H1 (cell line): ENCODE results near the gene TNKS2. TPM values are rescaled to one million over a fixed set of nuclear protein-coding genes. Genes with fewer than 3 reads are reported as not detected.

ENCODE experiments used
- E2F6 ChIP-seq: IDR thresholded peaks from 2 replicates; pipeline ENCODE4 v1.6.1; 2012; ENCODE audit warnings: inconsistent platforms
- RBBP5 ChIP-seq: IDR thresholded peaks from 2 replicates; pipeline ENCODE4 v1.7.1; 2012; ENCODE audit warnings: low read depth, mild to moderate bottlenecking, inconsistent platforms, low read length, moderate library complexity, borderline replicate concordance
- TAF7 ChIP-seq: optimal IDR thresholded peaks from 2 replicates; pipeline ENCODE3; 2011; ENCODE audit warnings: low read depth, mild to moderate bottlenecking, inconsistent platforms, low read length, moderate library complexity, borderline replicate concordance
- polyA plus RNA-seq, 7 experiments: library from polyadenylated mRNA; depleted of rRNA in 3 of 7; stranded (reverse) in 5 of 7; unstranded in 2 of 7; fragments of >200 nt in 5 of 7; fragments of 200-250 nt in 2 of 7; gene quantifications; 1 replicate in 5 of 7; 2 replicates in 1 of 7; 4 replicates in 1 of 7; pipeline versions ENCODE4 v1.2.1 to v1.2.3, GENCODE V29; 2011 to 2013; ENCODE audit warnings: missing spikeins in 2 of 7, mixed read lengths in 2 of 7
- total RNA-seq: library from RNA; stranded (reverse); fragmentation: NEBNext Ultra II Directional; extraction: Animal tissue kit (Norgen Biotek cat#: 25700); gene quantifications from 2 replicates; pipeline ENCODE4 v1.2.1, GENCODE V29; 2021
- TF ChIP-seq, protein P1 (sequence below): fragments of 300-600 bp; sonication (generic); IDR thresholded peaks from 2 replicates; pipeline ENCODE4 v1.7.1; 2012; ENCODE audit warnings: low read length, moderate library complexity, mild to moderate bottlenecking, inconsistent platforms; ENCODE audit not compliant: insufficient replicate concordance

TNKS2 gene
- total and polyA plus RNA-seq, 2 of the 8 experiments (the other 6 are each of a cell fraction or from before 2014, with no cell fraction given) = 23.3 to 73.6 TPM

GRCh38 chr10:91803386-91804125, 5.3 kb downstream of the TNKS2 start (continued):
- TF ChIP-seq, protein P1, sequence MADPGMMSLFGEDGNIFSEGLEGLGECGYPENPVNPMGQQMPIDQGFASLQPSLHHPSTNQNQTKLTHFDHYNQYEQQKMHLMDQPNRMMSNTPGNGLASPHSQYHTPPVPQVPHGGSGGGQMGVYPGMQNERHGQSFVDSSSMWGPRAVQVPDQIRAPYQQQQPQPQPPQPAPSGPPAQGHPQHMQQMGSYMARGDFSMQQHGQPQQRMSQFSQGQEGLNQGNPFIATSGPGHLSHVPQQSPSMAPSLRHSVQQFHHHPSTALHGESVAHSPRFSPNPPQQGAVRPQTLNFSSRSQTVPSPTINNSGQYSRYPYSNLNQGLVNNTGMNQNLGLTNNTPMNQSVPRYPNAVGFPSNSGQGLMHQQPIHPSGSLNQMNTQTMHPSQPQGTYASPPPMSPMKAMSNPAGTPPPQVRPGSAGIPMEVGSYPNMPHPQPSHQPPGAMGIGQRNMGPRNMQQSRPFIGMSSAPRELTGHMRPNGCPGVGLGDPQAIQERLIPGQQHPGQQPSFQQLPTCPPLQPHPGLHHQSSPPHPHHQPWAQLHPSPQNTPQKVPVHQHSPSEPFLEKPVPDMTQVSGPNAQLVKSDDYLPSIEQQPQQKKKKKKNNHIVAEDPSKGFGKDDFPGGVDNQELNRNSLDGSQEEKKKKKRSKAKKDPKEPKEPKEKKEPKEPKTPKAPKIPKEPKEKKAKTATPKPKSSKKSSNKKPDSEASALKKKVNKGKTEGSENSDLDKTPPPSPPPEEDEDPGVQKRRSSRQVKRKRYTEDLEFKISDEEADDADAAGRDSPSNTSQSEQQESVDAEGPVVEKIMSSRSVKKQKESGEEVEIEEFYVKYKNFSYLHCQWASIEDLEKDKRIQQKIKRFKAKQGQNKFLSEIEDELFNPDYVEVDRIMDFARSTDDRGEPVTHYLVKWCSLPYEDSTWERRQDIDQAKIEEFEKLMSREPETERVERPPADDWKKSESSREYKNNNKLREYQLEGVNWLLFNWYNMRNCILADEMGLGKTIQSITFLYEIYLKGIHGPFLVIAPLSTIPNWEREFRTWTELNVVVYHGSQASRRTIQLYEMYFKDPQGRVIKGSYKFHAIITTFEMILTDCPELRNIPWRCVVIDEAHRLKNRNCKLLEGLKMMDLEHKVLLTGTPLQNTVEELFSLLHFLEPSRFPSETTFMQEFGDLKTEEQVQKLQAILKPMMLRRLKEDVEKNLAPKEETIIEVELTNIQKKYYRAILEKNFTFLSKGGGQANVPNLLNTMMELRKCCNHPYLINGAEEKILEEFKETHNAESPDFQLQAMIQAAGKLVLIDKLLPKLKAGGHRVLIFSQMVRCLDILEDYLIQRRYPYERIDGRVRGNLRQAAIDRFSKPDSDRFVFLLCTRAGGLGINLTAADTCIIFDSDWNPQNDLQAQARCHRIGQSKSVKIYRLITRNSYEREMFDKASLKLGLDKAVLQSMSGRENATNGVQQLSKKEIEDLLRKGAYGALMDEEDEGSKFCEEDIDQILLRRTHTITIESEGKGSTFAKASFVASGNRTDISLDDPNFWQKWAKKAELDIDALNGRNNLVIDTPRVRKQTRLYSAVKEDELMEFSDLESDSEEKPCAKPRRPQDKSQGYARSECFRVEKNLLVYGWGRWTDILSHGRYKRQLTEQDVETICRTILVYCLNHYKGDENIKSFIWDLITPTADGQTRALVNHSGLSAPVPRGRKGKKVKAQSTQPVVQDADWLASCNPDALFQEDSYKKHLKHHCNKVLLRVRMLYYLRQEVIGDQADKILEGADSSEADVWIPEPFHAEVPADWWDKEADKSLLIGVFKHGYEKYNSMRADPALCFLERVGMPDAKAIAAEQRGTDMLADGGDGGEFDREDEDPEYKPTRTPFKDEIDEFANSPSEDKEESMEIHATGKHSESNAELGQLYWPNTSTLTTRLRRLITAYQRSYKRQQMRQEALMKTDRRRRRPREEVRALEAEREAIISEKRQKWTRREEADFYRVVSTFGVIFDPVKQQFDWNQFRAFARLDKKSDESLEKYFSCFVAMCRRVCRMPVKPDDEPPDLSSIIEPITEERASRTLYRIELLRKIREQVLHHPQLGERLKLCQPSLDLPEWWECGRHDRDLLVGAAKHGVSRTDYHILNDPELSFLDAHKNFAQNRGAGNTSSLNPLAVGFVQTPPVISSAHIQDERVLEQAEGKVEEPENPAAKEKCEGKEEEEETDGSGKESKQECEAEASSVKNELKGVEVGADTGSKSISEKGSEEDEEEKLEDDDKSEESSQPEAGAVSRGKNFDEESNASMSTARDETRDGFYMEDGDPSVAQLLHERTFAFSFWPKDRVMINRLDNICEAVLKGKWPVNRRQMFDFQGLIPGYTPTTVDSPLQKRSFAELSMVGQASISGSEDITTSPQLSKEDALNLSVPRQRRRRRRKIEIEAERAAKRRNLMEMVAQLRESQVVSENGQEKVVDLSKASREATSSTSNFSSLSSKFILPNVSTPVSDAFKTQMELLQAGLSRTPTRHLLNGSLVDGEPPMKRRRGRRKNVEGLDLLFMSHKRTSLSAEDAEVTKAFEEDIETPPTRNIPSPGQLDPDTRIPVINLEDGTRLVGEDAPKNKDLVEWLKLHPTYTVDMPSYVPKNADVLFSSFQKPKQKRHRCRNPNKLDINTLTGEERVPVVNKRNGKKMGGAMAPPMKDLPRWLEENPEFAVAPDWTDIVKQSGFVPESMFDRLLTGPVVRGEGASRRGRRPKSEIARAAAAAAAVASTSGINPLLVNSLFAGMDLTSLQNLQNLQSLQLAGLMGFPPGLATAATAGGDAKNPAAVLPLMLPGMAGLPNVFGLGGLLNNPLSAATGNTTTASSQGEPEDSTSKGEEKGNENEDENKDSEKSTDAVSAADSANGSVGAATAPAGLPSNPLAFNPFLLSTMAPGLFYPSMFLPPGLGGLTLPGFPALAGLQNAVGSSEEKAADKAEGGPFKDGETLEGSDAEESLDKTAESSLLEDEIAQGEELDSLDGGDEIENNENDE = no peak
- TF ChIP-seq RBBP5 (no peak), E2F6 (no peak), TAF7 (no peak)
